H9 (cell line): ENCODE results near the gene KRT15. TPM values are rescaled to one million over a fixed set of nuclear protein-coding genes. Genes with fewer than 3 reads are reported as not detected.

Source experiments
- DNase-seq: peaks from one replicate; pipeline ENCODE4 v3.0.0-alpha.2; 2017
- H2AFZ ChIP-seq: one replicate; pipeline ENCODE4 v1.6.1; 2013; ENCODE audit warnings: mild to moderate bottlenecking, low read length, control low read depth, moderate library complexity
- H2AK5ac ChIP-seq: 2 replicates; pipeline ENCODE4 v1.6.1; 2013; ENCODE audit warnings: low read length, control low read depth, mixed read lengths; ENCODE audit not compliant: insufficient read length
- H2BK120ac ChIP-seq: one replicate; pipeline ENCODE4 v1.6.1; 2013; ENCODE audit warnings: low read depth, mild to moderate bottlenecking, low read length, control low read depth, inconsistent platforms; ENCODE audit not compliant: poor library complexity, severe bottlenecking
- H2BK12ac ChIP-seq: 2 replicates; pipeline ENCODE4 v1.6.1; 2013; ENCODE audit warnings: low read length, control low read depth, mixed read lengths, low read depth; ENCODE audit not compliant: insufficient read length
- H2BK15ac ChIP-seq: 2 replicates; pipeline ENCODE4 v1.6.1; 2013; ENCODE audit warnings: low read depth, low read length, control low read depth
- H2BK20ac ChIP-seq: one replicate; pipeline ENCODE4 v1.6.1; 2013; ENCODE audit warnings: low read depth, mild to moderate bottlenecking, low read length, control low read depth, inconsistent platforms; ENCODE audit not compliant: poor library complexity, severe bottlenecking
- H2BK5ac ChIP-seq: 2 replicates; pipeline ENCODE4 v1.6.1; 2013; ENCODE audit warnings: low read length, control low read depth, mixed read lengths; ENCODE audit not compliant: insufficient read length
- H3K14ac ChIP-seq: 2 replicates; pipeline ENCODE4 v1.6.1; 2013; ENCODE audit warnings: low read length, control low read depth; ENCODE audit not compliant: insufficient read depth
- H3K18ac ChIP-seq: 2 replicates; pipeline ENCODE4 v1.6.1; 2013; ENCODE audit warnings: low read depth, mild to moderate bottlenecking, mixed read lengths, low read length, control low read depth; ENCODE audit not compliant: insufficient read length
- H3K23ac ChIP-seq: 2 replicates; pipeline ENCODE4 v1.6.1; 2013; ENCODE audit warnings: low read length, control low read depth, mixed read lengths, low read depth; ENCODE audit not compliant: insufficient read length
- H3K23me2 ChIP-seq: 2 replicates; pipeline ENCODE4 v1.6.1; 2013; ENCODE audit warnings: low read depth, mild to moderate bottlenecking, mixed read lengths, low read length, control low read depth; ENCODE audit not compliant: insufficient read length, poor library complexity, severe bottlenecking
- H3K27ac ChIP-seq: 2 replicates; pipeline ENCODE4 v1.5.1; 2013; ENCODE audit warnings: low read length, control low read depth, mixed read lengths, low read depth; ENCODE audit not compliant: insufficient read length
- H3K27me3 ChIP-seq: 2 replicates; pipeline ENCODE4 v1.6.1; 2013; ENCODE audit warnings: low read length, control low read depth, inconsistent platforms; ENCODE audit not compliant: insufficient read depth
- H3K4ac ChIP-seq: 2 replicates; pipeline ENCODE4 v1.6.1; 2013; ENCODE audit warnings: low read depth, mild to moderate bottlenecking, control low read depth, inconsistent platforms, low read length, moderate library complexity
- H3K4me1 ChIP-seq: 2 replicates; pipeline ENCODE4 v1.6.1; 2013; ENCODE audit warnings: low read length, control low read depth, inconsistent platforms; ENCODE audit not compliant: insufficient read depth
- H3K4me2 ChIP-seq: 2 replicates; pipeline ENCODE4 v1.6.1; 2013; ENCODE audit warnings: low read length, control low read depth, mixed read lengths; ENCODE audit not compliant: insufficient read length, insufficient read depth
- H3K56ac ChIP-seq: 2 replicates; pipeline ENCODE4 v1.6.1; 2013; ENCODE audit warnings: low read depth, mild to moderate bottlenecking, mixed read lengths, low read length, control low read depth; ENCODE audit not compliant: insufficient read length
- H3K79me1 ChIP-seq: 2 replicates; pipeline ENCODE4 v1.6.1; 2013; ENCODE audit warnings: low read depth, mild to moderate bottlenecking, moderate library complexity, low read length, control low read depth, inconsistent platforms; ENCODE audit not compliant: insufficient read depth, poor library complexity, severe bottlenecking
- H3K79me2 ChIP-seq: 2 replicates; pipeline ENCODE4 v1.6.1; 2013; ENCODE audit warnings: low read length, control low read depth, inconsistent platforms; ENCODE audit not compliant: insufficient read depth
- H3K9ac ChIP-seq: 2 replicates; pipeline ENCODE4 v1.6.1; 2013; ENCODE audit warnings: low read length, control low read depth, mixed read lengths; ENCODE audit not compliant: insufficient read length; ENCODE audit errors: extremely low read depth
- H3K9me3 ChIP-seq: one replicate; pipeline ENCODE4 v1.6.1; 2013; ENCODE audit warnings: low read depth, low read length, inconsistent platforms; ENCODE audit not compliant: control insufficient read depth
- H3T11ph ChIP-seq: one replicate; pipeline ENCODE4 v1.6.1; 2013; ENCODE audit warnings: mild to moderate bottlenecking, low read length, control low read depth, inconsistent platforms
- H4K20me1 ChIP-seq: one replicate; pipeline ENCODE4 v1.6.1; 2013; ENCODE audit not compliant: control insufficient read depth, insufficient read length, insufficient read depth
- H4K5ac ChIP-seq: 2 replicates; pipeline ENCODE4 v1.6.1; 2013; ENCODE audit warnings: low read depth, mild to moderate bottlenecking, mixed read lengths, low read length, control low read depth; ENCODE audit not compliant: insufficient read length
- H4K8ac ChIP-seq: replicated peaks from 2 replicates; pipeline ENCODE4 v1.6.1; 2013; ENCODE audit warnings: low read length, control low read depth, mixed read lengths, low read depth; ENCODE audit not compliant: insufficient read length
- H4K91ac ChIP-seq: 2 replicates; pipeline ENCODE4 v1.6.1; 2013; ENCODE audit warnings: low read depth, mild to moderate bottlenecking, moderate library complexity, mixed read lengths, low read length, control low read depth; ENCODE audit not compliant: insufficient read length
- H3K27ac Mint-ChIP-seq, 3 experiments: 2 replicates in 2 of 3; 3 replicates in 1 of 3; pipeline ENCODE4 v1.8.0; 2020 to 2021; ENCODE audit warnings: mixed read lengths in 3 of 3, mild to moderate bottlenecking in 1 of 3, moderate library complexity in 1 of 3
- H3K27me3 Mint-ChIP-seq: 2 replicates; pipeline ENCODE4 v1.8.0; 2021; ENCODE audit warnings: low read depth, mild to moderate bottlenecking, moderate library complexity, mixed read lengths
- H3K36me3 Mint-ChIP-seq, 3 experiments: 2 replicates in 2 of 3; 3 replicates in 1 of 3; pipeline ENCODE4 v1.8.0; 2020 to 2021; ENCODE audit warnings: low read depth in 3 of 3, mixed read lengths in 3 of 3; ENCODE audit not compliant: insufficient read depth in 1 of 3
- H3K4me1 Mint-ChIP-seq, 2 experiments: 2 replicates each; pipeline ENCODE4 v1.8.0; 2020; ENCODE audit warnings: mixed read lengths in 2 of 2
- H3K4me3 Mint-ChIP-seq, 2 experiments: 2 replicates in 1 of 2; 3 replicates in 1 of 2; pipeline ENCODE4 v1.8.0; 2020 to 2021; ENCODE audit warnings: mild to moderate bottlenecking in 2 of 2, mixed read lengths in 2 of 2, moderate library complexity in 1 of 2
- H3K9me3 Mint-ChIP-seq, 2 experiments: 2 replicates in 1 of 2; 3 replicates in 1 of 2; pipeline ENCODE4 v1.8.0; 2020; ENCODE audit warnings: mild to moderate bottlenecking in 2 of 2, mixed read lengths in 2 of 2, moderate library complexity in 1 of 2
- WGBS: extraction: QIAGEN DNeasy Blood & Tissue Kit; methylation state at CpG from one replicate; pipeline ENCODE4 v1.1.7; 2013; ENCODE audit warnings: missing lambda C conversion rate, low lambda C conversion rate, mixed read lengths; ENCODE audit not compliant: insufficient read length; ENCODE audit errors: extremely low coverage; 5-methylcytosine and 5-hydroxymethylcytosine counted together
- total RNA-seq: library from RNA; stranded (reverse); gene quantifications from 2 replicates; pipeline ENCODE4 v1.2.1, GENCODE V29; 2021
- TF ChIP-seq, protein P1 (sequence below): fragments of 200-600 bp; sonication (generic); conservative IDR thresholded peaks from 3 replicates; pipeline ENCODE4 v1.8.0; 2021; ENCODE audit warnings: antibody characterized with exemption, mild to moderate bottlenecking

Gene KRT15
- total RNA-seq, 1 experiment from 2014 or later: 0.87 TPM

DNA sequence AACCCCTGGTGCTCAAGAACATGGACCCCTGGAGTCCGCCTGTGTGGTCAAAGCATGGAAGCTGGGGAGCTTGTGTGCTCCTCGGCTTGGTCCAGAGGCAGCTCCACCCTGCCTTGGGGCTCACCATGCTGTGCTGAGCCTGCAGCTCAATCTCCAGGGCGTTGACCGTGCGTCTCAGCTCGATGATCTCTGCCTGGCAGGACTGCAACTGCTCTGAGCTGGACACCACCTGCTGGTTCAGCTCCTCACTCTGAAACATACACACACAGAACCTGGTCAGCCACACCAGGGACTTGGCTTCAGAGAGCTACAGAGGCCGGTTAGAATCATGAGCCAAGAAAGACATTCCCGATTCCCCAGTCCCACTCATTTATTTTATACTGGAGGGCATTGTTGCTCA, 40.5 kb downstream of the KRT15 start:
- H2BK5ac ChIP-seq: no peak overlapping the region
- no peak overlapping the region for H3T11ph ChIP-seq
- H3K4me3 Mint-ChIP-seq: no peak overlapping the region
- H2BK20ac ChIP-seq: no peak overlapping the region
- no peak overlapping the region for H2BK15ac ChIP-seq
- H3K79me1 ChIP-seq: no peaks in the 10 kb centered on the region
- H3K18ac ChIP-seq: no peak overlapping the region
- H3K27me3 Mint-ChIP-seq: peaks cover 2% of the 10 kb centered on the region
- no peaks in the 10 kb centered on the region for H4K20me1 ChIP-seq
- H3K4me1 ChIP-seq: no peaks in the 10 kb centered on the region
- no peaks in the 10 kb centered on the region for H3K9me3 Mint-ChIP-seq
- H4K8ac ChIP-seq: no peak overlapping the region
- H3K9ac ChIP-seq: no peak overlapping the region
- H3K79me2 ChIP-seq: no peaks in the 10 kb centered on the region
- TF ChIP-seq, protein P1, sequence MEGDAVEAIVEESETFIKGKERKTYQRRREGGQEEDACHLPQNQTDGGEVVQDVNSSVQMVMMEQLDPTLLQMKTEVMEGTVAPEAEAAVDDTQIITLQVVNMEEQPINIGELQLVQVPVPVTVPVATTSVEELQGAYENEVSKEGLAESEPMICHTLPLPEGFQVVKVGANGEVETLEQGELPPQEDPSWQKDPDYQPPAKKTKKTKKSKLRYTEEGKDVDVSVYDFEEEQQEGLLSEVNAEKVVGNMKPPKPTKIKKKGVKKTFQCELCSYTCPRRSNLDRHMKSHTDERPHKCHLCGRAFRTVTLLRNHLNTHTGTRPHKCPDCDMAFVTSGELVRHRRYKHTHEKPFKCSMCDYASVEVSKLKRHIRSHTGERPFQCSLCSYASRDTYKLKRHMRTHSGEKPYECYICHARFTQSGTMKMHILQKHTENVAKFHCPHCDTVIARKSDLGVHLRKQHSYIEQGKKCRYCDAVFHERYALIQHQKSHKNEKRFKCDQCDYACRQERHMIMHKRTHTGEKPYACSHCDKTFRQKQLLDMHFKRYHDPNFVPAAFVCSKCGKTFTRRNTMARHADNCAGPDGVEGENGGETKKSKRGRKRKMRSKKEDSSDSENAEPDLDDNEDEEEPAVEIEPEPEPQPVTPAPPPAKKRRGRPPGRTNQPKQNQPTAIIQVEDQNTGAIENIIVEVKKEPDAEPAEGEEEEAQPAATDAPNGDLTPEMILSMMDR: no peak
- no peaks in the 10 kb centered on the region for H3K36me3 Mint-ChIP-seq
- H4K5ac ChIP-seq: no peak overlapping the region
- H3K23me2 ChIP-seq: no peaks in the 10 kb centered on the region
- H2AK5ac ChIP-seq: no peak overlapping the region
- H3K4me1 Mint-ChIP-seq: peaks cover 0 to under 1% of the 10 kb centered on the region in 2 experiments; a peak in 1 of 4 replicates
- H3K27me3 ChIP-seq: no peaks in the 10 kb centered on the region
- no peak for DNase-seq
- WGBS: no CpG with 5 or more reads among the region's 8 CpGs
- no peak overlapping the region for H3K4ac ChIP-seq
- no peak overlapping the region for H3K4me2 ChIP-seq
- no peak overlapping the region for H3K27ac ChIP-seq
- no peak overlapping the region for H2AFZ ChIP-seq
- no peak overlapping the region for H3K14ac ChIP-seq
- no peak overlapping the region for H2BK12ac ChIP-seq
- no peaks in the 10 kb centered on the region for H3K9me3 ChIP-seq
- no peak overlapping the region for H3K56ac ChIP-seq
- no peak overlapping the region for H2BK120ac ChIP-seq
- no peak overlapping the region for H3K23ac ChIP-seq
- no peak overlapping the region for H3K27ac Mint-ChIP-seq
- H4K91ac ChIP-seq: no peak overlapping the region
